DND-41 (cell line): Measurements from ENCODE around the gene PCDHB3.

ENCODE experiments used
- CTCF ChIP-seq: IDR thresholded peaks from 2 replicates; pipeline ENCODE4 v1.5.1; 2012; ENCODE audit warnings: borderline replicate concordance, low read length, moderate library complexity, mild to moderate bottlenecking; ENCODE audit not compliant: poor library complexity, severe bottlenecking; ENCODE audit errors: extremely low read depth
- EZH2 ChIP-seq: IDR thresholded peaks from 3 replicates; pipeline ENCODE4 v1.6.1; 2012; ENCODE audit warnings: borderline replicate concordance, low read depth, mild to moderate bottlenecking, moderate library complexity, low read length, inconsistent platforms; ENCODE audit not compliant: severe bottlenecking

- no peak for TF ChIP-seq CTCF
- no peak for TF ChIP-seq EZH2
Measured at GRCh38 chr5:141135030-141135717, 34.9 kb downstream of the PCDHB3 start, which contains the start of gene PCDHB5.
